Sigmoid colon (tissue), 4 donors: ENCODE data around the gene SLCO2A1.

Experiments used
- CTCF ChIP-seq, 4 experiments: fragments of 450-650 bp in 3 of 4; fragments of 200-600 bp in 1 of 4; IDR thresholded peaks; one replicate each; pipeline ENCODE4 v1.5.1; 2016 to 2019; ENCODE audit warnings: antibody characterized with exemption in 4 of 4, mild to moderate bottlenecking in 3 of 4, moderate library complexity in 2 of 4
- EP300 ChIP-seq, 4 donors: sonication (generic); formaldehyde crosslinking; IDR thresholded peaks; one replicate each; pipeline ENCODE4 v1.6.1; 2017; ENCODE audit warnings: antibody characterized with exemption in 4 of 4
- POLR2A ChIP-seq, 2 donors: fragments of 450-650 bp; IDR thresholded peaks; one replicate each; pipeline ENCODE4 v1.6.1; 2016; ENCODE audit warnings: antibody characterized with exemption in 2 of 2, mild to moderate bottlenecking in 2 of 2, moderate library complexity in 2 of 2
- POLR2AphosphoS5 ChIP-seq, 4 donors: sonication (generic); formaldehyde crosslinking; IDR thresholded peaks; one replicate each; pipeline ENCODE4 v1.6.1; 2017; ENCODE audit warnings: antibody characterized with exemption in 4 of 4

- TF ChIP-seq CTCF (IDR thresholded peaks at IDR 0.05) (no peak), POLR2A (IDR thresholded peaks at IDR 0.05) (no peak), POLR2AphosphoS5 (IDR thresholded peaks at IDR 0.05) (no peak), EP300 (IDR thresholded peaks at IDR 0.05) (no peak)
Measured at GRCh38 chr3:133880287-133880686, 149.4 kb downstream of the SLCO2A1 start.
